Right lobe of liver (tissue), 6 donors: ENCODE measurements around the gene ARHGAP27. TPM values are rescaled to one million over a fixed set of nuclear protein-coding genes. Genes with fewer than 3 reads are reported as not detected.

Source experiments
- ATAC-seq, 4 donors: fragments of 200-7000 bp; cut with Tn5 transposase; one replicate each; pipeline ENCODE4 v1.9.1; 2020; ENCODE audit warnings: mild to moderate bottlenecking in 4 of 4, moderate library complexity in 4 of 4
- DNase-seq, 3 donors: peaks; one replicate each; pipeline ENCODE4 v3.0.0-alpha.2; 2020
- H3K27ac ChIP-seq, 3 donors: fragments of 200-600 bp; one replicate each; pipeline ENCODE4 v1.8.0; 2022
- H3K27me3 ChIP-seq, 2 donors: fragments of 200-600 bp; one replicate each; pipeline ENCODE4 v1.8.0; 2022
- H3K36me3 ChIP-seq, 4 donors: fragments of 200-600 bp; sonication (generic) in 1 of 4; one replicate each; pipeline versions ENCODE4 v1.5.1 to v1.8.0; 2017 to 2022; ENCODE audit warnings: control low read depth in 1 of 4
- H3K4me1 ChIP-seq, 4 donors: fragments of 200-600 bp; sonication (generic) in 1 of 4; one replicate each; pipeline versions ENCODE4 v1.5.1 to v1.8.0; 2017 to 2022; ENCODE audit warnings: control low read depth in 1 of 4
- H3K4me3 ChIP-seq, 3 donors: fragments of 200-600 bp; one replicate each; pipeline ENCODE4 v1.8.0; 2022
- H3K9me3 ChIP-seq, 4 donors: fragments of 200-600 bp; sonication (generic) in 1 of 4; one replicate each; pipeline versions ENCODE4 v1.5.1 to v1.8.0; 2017 to 2022; ENCODE audit warnings: control low read depth in 1 of 4
- POLR2A ChIP-seq: fragments of 450-650 bp; IDR thresholded peaks from one replicate; pipeline ENCODE4 v1.6.1; 2017; ENCODE audit warnings: antibody characterized with exemption, mild to moderate bottlenecking
- WGBS: methylation state at CpG from one replicate; pipeline ENCODE4 v1.1.6; 2018; ENCODE audit warnings: low coverage, low lambda C conversion rate; ENCODE audit not compliant: insufficient coverage; ENCODE audit errors: missing lambda C conversion rate; 5-methylcytosine and 5-hydroxymethylcytosine counted together
- intact Hi-C, 2 donors: fragments of 100-400 bp; cut with DNase I; formaldehyde crosslinking; loops; one replicate each; pipeline versions ENCODE4 v1.11.2 to v1.14.1; 2022
- total RNA-seq, 6 experiments: library from RNA; depleted of rRNA in 2 of 6; stranded (reverse); fragments of >200 nt in 2 of 6; fragmentation: NEBNext Ultra II Directional in 3 of 6; extraction: Animal tissue kit (Norgen Biotek cat#: 25700) in 3 of 6; gene quantifications; one replicate each; pipeline versions ENCODE4 v1.1.0 to v1.2.4, GENCODE V29; 2016 to 2023
- TF ChIP-seq, protein P1 (sequence below), 4 donors: fragments of 200-600 bp in 3 of 4; fragments of 450-650 bp in 1 of 4; IDR thresholded peaks; one replicate each; pipeline versions ENCODE4 v1.5.1 to v1.8.0; 2016 to 2022; ENCODE audit warnings: antibody characterized with exemption in 4 of 4, mild to moderate bottlenecking in 2 of 4
- donor health status: DM: no; HTN: yes; CAD: no.
- donor health status: DM: no; HTN: no; CAD: no.
- donor health status: DM: no; HTN: no; CAD: no.
- donor health status: DM: no; HTN: yes; CAD: no.
- donor health status: DM: no; HTN: yes; CAD: no.

ARHGAP27 gene
- total RNA-seq, 6 experiments from 2014 or later: 4.9 to 9.3 (median 6.8) TPM

DNA sequence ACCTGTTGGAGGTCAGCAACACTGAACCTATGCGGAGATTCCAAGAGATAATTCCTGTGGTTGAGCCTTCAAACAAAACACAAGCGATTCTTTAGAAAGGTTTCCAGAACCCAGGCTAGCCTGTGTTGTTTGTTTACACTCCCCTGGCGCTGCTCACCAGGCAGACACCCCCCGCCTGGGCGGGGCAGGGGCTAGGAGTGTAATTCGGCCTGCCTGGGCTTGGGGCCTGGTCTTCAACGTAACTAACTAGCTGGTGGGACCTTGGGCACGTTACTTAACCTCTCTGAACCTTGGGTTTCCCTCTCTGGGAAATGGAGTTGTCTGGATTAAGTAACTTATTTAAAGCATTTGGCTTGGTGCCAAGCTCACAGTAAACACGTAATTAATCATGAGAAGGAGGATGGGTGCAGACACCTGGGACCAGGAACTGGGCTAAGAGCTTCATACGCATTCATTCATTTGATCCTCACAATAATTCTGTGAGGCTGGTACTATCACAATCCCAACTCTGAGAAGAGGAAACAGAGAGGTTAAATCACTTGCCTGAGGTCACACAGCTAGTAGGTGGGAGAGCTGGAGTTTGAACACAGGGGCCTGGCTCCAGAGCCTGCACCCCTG, 7.6 kb upstream of the ARHGAP27 start:
- DNase-seq: no peak
- intact Hi-C loops: no loop called here
- Histone ChIP-seq H3K4me3 (no peak overlapping the region), H3K27me3 (no peaks in the 10 kb centered on the region), H3K27ac (no peak overlapping the region), H3K4me1 (no peaks in the 10 kb centered on the region), H3K36me3 (peaks cover 0 to 13% (median 0%) of the 10 kb centered on the region in 4 donors), H3K9me3 (no peaks in the 10 kb centered on the region)
- WGBS: 52% methylated on average over 9 of the region's 10 CpGs
- no peak for TF ChIP-seq POLR2A
- TF ChIP-seq, protein P1, sequence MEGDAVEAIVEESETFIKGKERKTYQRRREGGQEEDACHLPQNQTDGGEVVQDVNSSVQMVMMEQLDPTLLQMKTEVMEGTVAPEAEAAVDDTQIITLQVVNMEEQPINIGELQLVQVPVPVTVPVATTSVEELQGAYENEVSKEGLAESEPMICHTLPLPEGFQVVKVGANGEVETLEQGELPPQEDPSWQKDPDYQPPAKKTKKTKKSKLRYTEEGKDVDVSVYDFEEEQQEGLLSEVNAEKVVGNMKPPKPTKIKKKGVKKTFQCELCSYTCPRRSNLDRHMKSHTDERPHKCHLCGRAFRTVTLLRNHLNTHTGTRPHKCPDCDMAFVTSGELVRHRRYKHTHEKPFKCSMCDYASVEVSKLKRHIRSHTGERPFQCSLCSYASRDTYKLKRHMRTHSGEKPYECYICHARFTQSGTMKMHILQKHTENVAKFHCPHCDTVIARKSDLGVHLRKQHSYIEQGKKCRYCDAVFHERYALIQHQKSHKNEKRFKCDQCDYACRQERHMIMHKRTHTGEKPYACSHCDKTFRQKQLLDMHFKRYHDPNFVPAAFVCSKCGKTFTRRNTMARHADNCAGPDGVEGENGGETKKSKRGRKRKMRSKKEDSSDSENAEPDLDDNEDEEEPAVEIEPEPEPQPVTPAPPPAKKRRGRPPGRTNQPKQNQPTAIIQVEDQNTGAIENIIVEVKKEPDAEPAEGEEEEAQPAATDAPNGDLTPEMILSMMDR (IDR thresholded peaks at IDR 0.05): no peak
- ATAC-seq: peak in 1 of 4 donors; percentile 19

- TF ChIP-seq, protein P1 (IDR thresholded peaks at IDR 0.05): no peak
- no peak for TF ChIP-seq POLR2A
- Histone ChIP-seq H3K27ac (no peak overlapping the region), H3K4me1 (no peaks in the 10 kb centered on the region), H3K9me3 (no peaks in the 10 kb centered on the region), H3K27me3 (no peaks in the 10 kb centered on the region), H3K4me3 (no peak overlapping the region), H3K36me3 (peaks cover 0 to 10% (median 0%) of the 10 kb centered on the region in 4 donors)
- intact Hi-C loops: no loop called here
- ATAC-seq (peak in 2 of 4 donors; percentile 11 to 15), DNase-seq (no peak)
- WGBS: 75% methylated on average over 9 of the region's 11 CpGs
Measured at GRCh38 chr17:45438931-45439610, 6.4 kb upstream of the ARHGAP27 start.

DNA sequence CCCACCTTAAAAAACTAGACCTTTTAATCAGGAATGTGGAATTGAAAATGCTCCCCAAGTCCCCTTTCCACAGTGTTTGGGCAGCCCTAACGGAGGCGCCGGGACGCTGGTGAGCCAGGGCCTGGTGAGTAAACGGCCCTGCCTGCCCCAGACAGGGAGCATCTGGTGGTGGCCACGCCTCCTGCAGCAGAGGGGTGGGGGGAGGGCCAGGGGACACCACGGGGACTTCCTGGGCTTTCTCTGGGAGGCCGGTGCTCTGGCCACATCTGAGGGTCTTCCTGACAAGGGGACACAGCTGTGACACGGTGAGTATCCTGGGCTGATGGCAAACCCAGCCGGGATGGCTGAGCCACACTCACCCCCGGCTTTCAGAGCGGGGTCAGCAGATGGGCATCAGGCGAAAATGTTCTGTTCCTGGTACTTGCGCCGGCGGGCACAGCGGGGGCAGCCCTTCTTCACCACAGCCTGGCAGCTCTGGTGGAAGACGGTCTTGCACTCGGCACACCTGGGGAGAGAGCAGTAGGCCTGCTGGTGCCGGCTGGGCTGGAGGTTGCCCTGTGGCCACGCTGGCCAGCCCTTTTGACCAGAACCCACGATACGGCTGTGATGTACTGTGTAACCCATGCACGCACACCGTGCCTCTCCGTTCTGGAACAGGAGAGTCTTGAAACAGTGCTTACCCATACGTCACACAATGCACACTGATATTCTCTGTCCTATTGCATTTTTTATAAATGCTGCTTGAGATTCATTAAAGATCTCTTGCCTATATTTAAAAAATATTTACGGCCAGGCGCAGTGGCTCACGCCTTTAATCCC, 5.0 kb upstream of the ARHGAP27 start:
- ATAC-seq (no peak), DNase-seq (peak in 1 of 3 donors; percentile 48)
- Histone ChIP-seq H3K27me3 (no peaks in the 10 kb centered on the region), H3K4me1 (no peaks in the 10 kb centered on the region), H3K4me3 (no peak overlapping the region), H3K27ac (no peak overlapping the region), H3K9me3 (no peaks in the 10 kb centered on the region), H3K36me3 (peaks cover 0 to 10% (median 0%) of the 10 kb centered on the region in 4 donors)
- WGBS: 95% methylated on average over 15 of the region's 30 CpGs
- intact Hi-C loops: no loop called here
- TF ChIP-seq, protein P1 (IDR thresholded peaks at IDR 0.05): no peak
- no peak for TF ChIP-seq POLR2A

- peaks cover 0 to 10% (median 0%) of the 10 kb centered on the region in 4 donors for H3K36me3 ChIP-seq
- 81% methylated on average over 3 of the region's 23 CpGs for WGBS
- TF ChIP-seq, protein P1 (IDR thresholded peaks at IDR 0.05): no peak
- no peak for TF ChIP-seq POLR2A
- H3K4me3 ChIP-seq: no peak overlapping the region
- peaks cover 0 to 5% (median 0%) of the 10 kb centered on the region in 4 donors for H3K4me1 ChIP-seq
- H3K27me3 ChIP-seq: no peaks in the 10 kb centered on the region
- intact Hi-C loops: no loop called here
- no peak overlapping the region for H3K27ac ChIP-seq
- DNase-seq (peak in 1 of 3 donors; percentile 50), ATAC-seq (no peak)
- H3K9me3 ChIP-seq: no peaks in the 10 kb centered on the region
Measured at GRCh38 chr17:45436625-45437464, 4.2 kb upstream of the ARHGAP27 start.
